Neural cell (in vitro differentiated cells): ENCODE results near the gene DNMBP. TPM values are rescaled to one million over a fixed set of nuclear protein-coding genes. Genes with fewer than 3 reads are reported as not detected.
"Not testable (repeated sequence)": the region's sequence is repeated elsewhere in the genome, so short reads cannot be mapped to it uniquely, and the experiment has no call there.

Experiments used
- H2AFZ ChIP-seq: fragments of 200-600, 300-800 bp; sonication (generic), shearing (Covaris generic); 2 replicates; pipeline ENCODE4 v1.6.0; 2014; ENCODE audit warnings: low read depth, mild to moderate bottlenecking, antibody characterized with exemption, low read length, moderate library complexity
- H3F3A ChIP-seq: fragments of 200-600 bp; shearing (Covaris generic); 2 replicates; pipeline ENCODE4 v1.6.1; 2016; ENCODE audit warnings: mild to moderate bottlenecking, moderate library complexity, mixed read lengths, antibody characterized with exemption, low read length; ENCODE audit not compliant: insufficient read depth, poor library complexity, severe bottlenecking
- H3K27ac ChIP-seq: fragments of 200-600, 300-800 bp; sonication (generic), shearing (Covaris generic); 2 replicates; pipeline ENCODE4 v1.5.1; 2014; ENCODE audit warnings: mild to moderate bottlenecking, low read length, moderate library complexity
- H3K27me3 ChIP-seq: fragments of 300-800, 200-600 bp; sonication (generic), shearing (Covaris generic); 2 replicates; pipeline ENCODE4 v1.6.0; 2014; ENCODE audit warnings: mild to moderate bottlenecking, low read depth, low read length, moderate library complexity; ENCODE audit not compliant: insufficient read depth
- H3K36me3 ChIP-seq: fragments of 300-800, 200-600 bp; sonication (generic), shearing (Covaris generic); 2 replicates; pipeline ENCODE4 v1.5.1; 2014; ENCODE audit warnings: mild to moderate bottlenecking, antibody characterized with exemption, low read length, moderate library complexity; ENCODE audit not compliant: insufficient read depth
- H3K4me2 ChIP-seq: fragments of 300-800, 200-600 bp; sonication (generic), shearing (Covaris generic); 2 replicates; pipeline ENCODE4 v1.6.0; 2014; ENCODE audit warnings: mild to moderate bottlenecking, low read length
- H3K4me3 ChIP-seq: fragments of 300-800, 200-600 bp; sonication (generic), shearing (Covaris generic); 2 replicates; pipeline ENCODE4 v1.5.1; 2014; ENCODE audit warnings: mild to moderate bottlenecking, low read length, moderate library complexity
- H3K79me2 ChIP-seq: fragments of 200-600 bp; shearing (Covaris generic); replicated peaks from 2 replicates; pipeline ENCODE4 v1.6.0; 2014; ENCODE audit warnings: mild to moderate bottlenecking, low read length, moderate library complexity; ENCODE audit not compliant: insufficient read depth
- H3K9ac ChIP-seq: fragments of 300-800, 200-600 bp; sonication (generic), shearing (Covaris generic); 2 replicates; pipeline ENCODE4 v1.6.1; 2016; ENCODE audit warnings: mild to moderate bottlenecking, low read length, mixed read lengths
- H3K9me2 ChIP-seq: fragments of 200-600 bp; shearing (Covaris generic); 2 replicates; pipeline ENCODE4 v1.6.1; 2016; ENCODE audit warnings: mild to moderate bottlenecking, low read length, mixed read lengths; ENCODE audit not compliant: insufficient read depth
- H3K9me3 ChIP-seq: fragments of 200-600, 300-800 bp; sonication (generic), shearing (Covaris generic); 2 replicates; pipeline ENCODE4 v1.6.1; 2016; ENCODE audit warnings: mild to moderate bottlenecking, mixed run types, low read length, moderate library complexity, mixed read lengths
- H4K20me1 ChIP-seq: fragments of 200-600 bp; shearing (Covaris generic); 2 replicates; pipeline ENCODE4 v1.6.1; 2016; ENCODE audit warnings: mild to moderate bottlenecking, mixed run types; ENCODE audit not compliant: insufficient read depth
- CTCF ChIP-seq: fragments of 450-650 bp; IDR thresholded peaks from 2 replicates; pipeline ENCODE4 v1.5.1; 2014; ENCODE audit warnings: antibody characterized with exemption, mild to moderate bottlenecking, moderate library complexity; ENCODE audit not compliant: poor library complexity, severe bottlenecking
- EP300 ChIP-seq: fragments of 450-650 bp; conservative IDR thresholded peaks from 2 replicates; pipeline ENCODE4 v1.6.1; 2014; ENCODE audit warnings: antibody characterized with exemption, mild to moderate bottlenecking, moderate library complexity; ENCODE audit not compliant: poor library complexity, severe bottlenecking
- EZH2 ChIP-seq: fragments of 200-600, 300-800 bp; shearing (Covaris generic), sonication (generic); IDR thresholded peaks from 2 replicates; pipeline ENCODE4 v1.6.1; 2014; ENCODE audit warnings: antibody characterized with exemption, low read length, borderline replicate concordance, mild to moderate bottlenecking; ENCODE audit not compliant: insufficient read depth, poor library complexity, severe bottlenecking
- MXI1 ChIP-seq: fragments of 450-650 bp; conservative IDR thresholded peaks from 2 replicates; pipeline ENCODE4 v1.6.1; 2014; ENCODE audit warnings: antibody characterized with exemption, mild to moderate bottlenecking; ENCODE audit not compliant: poor library complexity, severe bottlenecking
- POLR2AphosphoS5 ChIP-seq: IDR thresholded peaks from 2 replicates; pipeline ENCODE4 v1.6.1; 2012
- RAD21 ChIP-seq: fragments of 450-650 bp; conservative IDR thresholded peaks from 2 replicates; pipeline ENCODE4 v1.6.1; 2014; ENCODE audit warnings: antibody characterized with exemption, mild to moderate bottlenecking, moderate library complexity
- SMC3 ChIP-seq: fragments of 450-650 bp; conservative IDR thresholded peaks from 2 replicates; pipeline ENCODE4 v1.6.1; 2014; ENCODE audit warnings: antibody characterized with exemption, mild to moderate bottlenecking, moderate library complexity; ENCODE audit not compliant: poor library complexity
- TAF1 ChIP-seq: IDR thresholded peaks from 2 replicates; pipeline ENCODE4 v1.6.1; 2012; ENCODE audit warnings: low read depth
- polyA plus RNA-seq: library from polyadenylated mRNA; depleted of rRNA; stranded (reverse); fragments of >200 nt; gene quantifications from 2 replicates; pipeline ENCODE4 v1.2.3, GENCODE V29; 2014
- TF ChIP-seq, protein P1 (sequence below): IDR thresholded peaks from 2 replicates; pipeline ENCODE4 v1.6.1; 2012; ENCODE audit warnings: borderline replicate concordance

The DNMBP gene
- polyA plus RNA-seq, 1 donor from 2014 or later: 2.3 TPM

DNA sequence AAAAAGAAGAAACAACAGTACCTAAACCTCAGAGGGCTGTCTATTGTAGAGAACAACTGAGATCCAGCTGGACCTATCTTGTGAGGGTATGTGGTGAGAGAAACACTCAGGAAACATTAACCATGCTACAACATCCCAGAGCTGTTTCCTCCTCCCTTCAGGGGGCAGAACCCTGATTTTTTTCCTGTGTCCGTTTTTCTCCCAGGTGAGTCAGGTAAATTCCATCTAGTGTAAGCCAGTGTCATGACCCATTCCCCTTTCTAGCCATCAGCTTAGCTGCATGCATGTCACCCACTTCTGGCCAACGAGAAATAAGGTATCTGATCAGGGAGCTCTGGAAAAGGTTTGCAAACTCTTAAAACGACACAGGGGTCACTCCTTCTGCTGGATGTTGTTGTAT is 103.8 kb downstream of the DNMBP start:
- Histone ChIP-seq H3K9ac (no peak overlapping the region), H3K9me3 (no peaks in the 10 kb centered on the region), H3K27me3 (no peaks in the 10 kb centered on the region), H3K4me2 (no peak overlapping the region), H3K36me3 (no peaks in the 10 kb centered on the region), H3F3A (no peaks in the 10 kb centered on the region), H3K9me2 (no peaks in the 10 kb centered on the region), H3K27ac (no peak overlapping the region), H2AFZ (no peak overlapping the region), H3K79me2 (no peaks in the 10 kb centered on the region), H3K4me3 (no peak overlapping the region), H4K20me1 (no peaks in the 10 kb centered on the region)
- TF ChIP-seq TAF1: no peak
- no peak for TF ChIP-seq SMC3
- no peak for TF ChIP-seq EZH2
- no peak for TF ChIP-seq RAD21
- no peak for TF ChIP-seq EP300
- TF ChIP-seq POLR2AphosphoS5: no peak
- TF ChIP-seq CTCF: no peak
- TF ChIP-seq, protein P1, sequence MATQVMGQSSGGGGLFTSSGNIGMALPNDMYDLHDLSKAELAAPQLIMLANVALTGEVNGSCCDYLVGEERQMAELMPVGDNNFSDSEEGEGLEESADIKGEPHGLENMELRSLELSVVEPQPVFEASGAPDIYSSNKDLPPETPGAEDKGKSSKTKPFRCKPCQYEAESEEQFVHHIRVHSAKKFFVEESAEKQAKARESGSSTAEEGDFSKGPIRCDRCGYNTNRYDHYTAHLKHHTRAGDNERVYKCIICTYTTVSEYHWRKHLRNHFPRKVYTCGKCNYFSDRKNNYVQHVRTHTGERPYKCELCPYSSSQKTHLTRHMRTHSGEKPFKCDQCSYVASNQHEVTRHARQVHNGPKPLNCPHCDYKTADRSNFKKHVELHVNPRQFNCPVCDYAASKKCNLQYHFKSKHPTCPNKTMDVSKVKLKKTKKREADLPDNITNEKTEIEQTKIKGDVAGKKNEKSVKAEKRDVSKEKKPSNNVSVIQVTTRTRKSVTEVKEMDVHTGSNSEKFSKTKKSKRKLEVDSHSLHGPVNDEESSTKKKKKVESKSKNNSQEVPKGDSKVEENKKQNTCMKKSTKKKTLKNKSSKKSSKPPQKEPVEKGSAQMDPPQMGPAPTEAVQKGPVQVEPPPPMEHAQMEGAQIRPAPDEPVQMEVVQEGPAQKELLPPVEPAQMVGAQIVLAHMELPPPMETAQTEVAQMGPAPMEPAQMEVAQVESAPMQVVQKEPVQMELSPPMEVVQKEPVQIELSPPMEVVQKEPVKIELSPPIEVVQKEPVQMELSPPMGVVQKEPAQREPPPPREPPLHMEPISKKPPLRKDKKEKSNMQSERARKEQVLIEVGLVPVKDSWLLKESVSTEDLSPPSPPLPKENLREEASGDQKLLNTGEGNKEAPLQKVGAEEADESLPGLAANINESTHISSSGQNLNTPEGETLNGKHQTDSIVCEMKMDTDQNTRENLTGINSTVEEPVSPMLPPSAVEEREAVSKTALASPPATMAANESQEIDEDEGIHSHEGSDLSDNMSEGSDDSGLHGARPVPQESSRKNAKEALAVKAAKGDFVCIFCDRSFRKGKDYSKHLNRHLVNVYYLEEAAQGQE: no peak
- no peak for TF ChIP-seq MXI1

GRCh38 chr10:99895867-99896266 is 113.9 kb downstream of the DNMBP start:
- Histone ChIP-seq H3K27ac (no peak overlapping the region), H3K4me2 (no peak overlapping the region), H3K27me3 (no peaks in the 10 kb centered on the region), H3K36me3 (no peaks in the 10 kb centered on the region), H3K79me2 (no peaks in the 10 kb centered on the region), H3F3A (no peaks in the 10 kb centered on the region), H3K9ac (no peak overlapping the region), H3K9me3 (no peaks in the 10 kb centered on the region), H3K4me3 (no peak overlapping the region), H2AFZ (no peak overlapping the region), H3K9me2 (no peaks in the 10 kb centered on the region), H4K20me1 (no peaks in the 10 kb centered on the region)
- TF ChIP-seq TAF1 (no peak), POLR2AphosphoS5 (no peak), MXI1 (no peak), SMC3 (no peak), RAD21 (no peak), EZH2 (no peak), EP300 (no peak), CTCF (no peak)
- TF ChIP-seq, protein P1: no peak

GRCh38 chr10:99895066-99895465 is 114.7 kb downstream of the DNMBP start:
- not testable (repeated sequence) for H3K4me2 ChIP-seq, H3K27me3 ChIP-seq, H3K9me2 ChIP-seq, H3K36me3 ChIP-seq, H3K9ac ChIP-seq, H3K9me3 ChIP-seq, H3F3A ChIP-seq, H3K27ac ChIP-seq, H4K20me1 ChIP-seq, H2AFZ ChIP-seq, H3K79me2 ChIP-seq, H3K4me3 ChIP-seq
